HL-60 (cell line): Measurements from ENCODE around the gene LRBA.

Experiments
- DNase-seq, 2 experiments: peaks; one replicate each; pipeline ENCODE4 v3.0.0-alpha.2; 2010 to 2020; ENCODE audit warnings: low read depth in 1 of 2, low spot score in 1 of 2
- H3K27ac ChIP-seq: fragments of 250-450 bp; sonication (Bioruptor Pico); replicated peaks from 2 replicates; pipeline ENCODE4 v1.5.1; 2020; ENCODE audit warnings: mild to moderate bottlenecking, moderate library complexity
- H3K27me3 ChIP-seq: fragments of 250-450 bp; sonication (Bioruptor Pico); 2 replicates; pipeline ENCODE4 v1.5.1; 2021; ENCODE audit warnings: mild to moderate bottlenecking, moderate library complexity; ENCODE audit not compliant: insufficient read depth, poor library complexity, severe bottlenecking
- H3K4me3 ChIP-seq: replicated peaks from 2 replicates; pipeline ENCODE4 v1.5.1; 2011; ENCODE audit warnings: mild to moderate bottlenecking, control low read depth, low read length; ENCODE audit not compliant: insufficient read depth
- GABPA ChIP-seq: IDR thresholded peaks from 2 replicates; pipeline ENCODE4 v1.6.1; 2012; ENCODE audit warnings: low read depth
- POLR2AphosphoS5 ChIP-seq: IDR thresholded peaks from 2 replicates; pipeline ENCODE4 v1.6.1; 2012; ENCODE audit warnings: low read depth
- SPI1 ChIP-seq: IDR thresholded peaks from 2 replicates; pipeline ENCODE4 v1.6.1; 2012; ENCODE audit warnings: low read depth, mild to moderate bottlenecking, borderline replicate concordance
- TF ChIP-seq, protein P1 (sequence below): IDR thresholded peaks from one replicate; pipeline ENCODE4 v1.5.1; 2011; ENCODE audit warnings: low read length, control low read depth, inconsistent platforms; ENCODE audit not compliant: insufficient read depth
- TF ChIP-seq, protein P2 (sequence below): IDR thresholded peaks from 2 replicates; pipeline ENCODE4 v1.6.1; 2012; ENCODE audit warnings: low read depth; ENCODE audit not compliant: insufficient replicate concordance

LRBA gene

DNA sequence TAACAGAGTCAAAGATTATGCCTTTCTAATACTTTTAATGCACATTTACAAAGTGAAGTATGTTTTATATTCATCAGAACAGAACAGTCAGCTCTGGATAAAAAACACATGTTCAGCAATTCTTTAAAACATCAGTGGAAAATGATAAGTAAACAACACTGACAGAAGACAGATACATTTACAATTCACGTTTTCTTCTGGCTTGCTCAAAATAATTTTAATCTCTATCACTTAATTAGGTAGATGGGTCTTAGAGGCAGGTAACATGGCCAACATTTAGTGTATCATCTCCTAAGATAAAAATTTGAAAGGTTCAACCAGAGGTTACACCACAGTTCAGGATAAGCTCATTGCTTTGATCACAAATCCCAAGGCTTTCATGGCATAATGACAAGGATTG is 589.9 kb downstream of the LRBA start:
- Histone ChIP-seq H3K27ac (no peak overlapping the region), H3K4me3 (no peak overlapping the region), H3K27me3 (no peaks in the 10 kb centered on the region)
- DNase-seq = no peak
- TF ChIP-seq, protein P1, sequence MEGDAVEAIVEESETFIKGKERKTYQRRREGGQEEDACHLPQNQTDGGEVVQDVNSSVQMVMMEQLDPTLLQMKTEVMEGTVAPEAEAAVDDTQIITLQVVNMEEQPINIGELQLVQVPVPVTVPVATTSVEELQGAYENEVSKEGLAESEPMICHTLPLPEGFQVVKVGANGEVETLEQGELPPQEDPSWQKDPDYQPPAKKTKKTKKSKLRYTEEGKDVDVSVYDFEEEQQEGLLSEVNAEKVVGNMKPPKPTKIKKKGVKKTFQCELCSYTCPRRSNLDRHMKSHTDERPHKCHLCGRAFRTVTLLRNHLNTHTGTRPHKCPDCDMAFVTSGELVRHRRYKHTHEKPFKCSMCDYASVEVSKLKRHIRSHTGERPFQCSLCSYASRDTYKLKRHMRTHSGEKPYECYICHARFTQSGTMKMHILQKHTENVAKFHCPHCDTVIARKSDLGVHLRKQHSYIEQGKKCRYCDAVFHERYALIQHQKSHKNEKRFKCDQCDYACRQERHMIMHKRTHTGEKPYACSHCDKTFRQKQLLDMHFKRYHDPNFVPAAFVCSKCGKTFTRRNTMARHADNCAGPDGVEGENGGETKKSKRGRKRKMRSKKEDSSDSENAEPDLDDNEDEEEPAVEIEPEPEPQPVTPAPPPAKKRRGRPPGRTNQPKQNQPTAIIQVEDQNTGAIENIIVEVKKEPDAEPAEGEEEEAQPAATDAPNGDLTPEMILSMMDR = no peak
- TF ChIP-seq GABPA = no peak
- TF ChIP-seq, protein P2, sequence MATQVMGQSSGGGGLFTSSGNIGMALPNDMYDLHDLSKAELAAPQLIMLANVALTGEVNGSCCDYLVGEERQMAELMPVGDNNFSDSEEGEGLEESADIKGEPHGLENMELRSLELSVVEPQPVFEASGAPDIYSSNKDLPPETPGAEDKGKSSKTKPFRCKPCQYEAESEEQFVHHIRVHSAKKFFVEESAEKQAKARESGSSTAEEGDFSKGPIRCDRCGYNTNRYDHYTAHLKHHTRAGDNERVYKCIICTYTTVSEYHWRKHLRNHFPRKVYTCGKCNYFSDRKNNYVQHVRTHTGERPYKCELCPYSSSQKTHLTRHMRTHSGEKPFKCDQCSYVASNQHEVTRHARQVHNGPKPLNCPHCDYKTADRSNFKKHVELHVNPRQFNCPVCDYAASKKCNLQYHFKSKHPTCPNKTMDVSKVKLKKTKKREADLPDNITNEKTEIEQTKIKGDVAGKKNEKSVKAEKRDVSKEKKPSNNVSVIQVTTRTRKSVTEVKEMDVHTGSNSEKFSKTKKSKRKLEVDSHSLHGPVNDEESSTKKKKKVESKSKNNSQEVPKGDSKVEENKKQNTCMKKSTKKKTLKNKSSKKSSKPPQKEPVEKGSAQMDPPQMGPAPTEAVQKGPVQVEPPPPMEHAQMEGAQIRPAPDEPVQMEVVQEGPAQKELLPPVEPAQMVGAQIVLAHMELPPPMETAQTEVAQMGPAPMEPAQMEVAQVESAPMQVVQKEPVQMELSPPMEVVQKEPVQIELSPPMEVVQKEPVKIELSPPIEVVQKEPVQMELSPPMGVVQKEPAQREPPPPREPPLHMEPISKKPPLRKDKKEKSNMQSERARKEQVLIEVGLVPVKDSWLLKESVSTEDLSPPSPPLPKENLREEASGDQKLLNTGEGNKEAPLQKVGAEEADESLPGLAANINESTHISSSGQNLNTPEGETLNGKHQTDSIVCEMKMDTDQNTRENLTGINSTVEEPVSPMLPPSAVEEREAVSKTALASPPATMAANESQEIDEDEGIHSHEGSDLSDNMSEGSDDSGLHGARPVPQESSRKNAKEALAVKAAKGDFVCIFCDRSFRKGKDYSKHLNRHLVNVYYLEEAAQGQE = no peak
- TF ChIP-seq SPI1 = no peak
- no peak for TF ChIP-seq POLR2AphosphoS5

DNA sequence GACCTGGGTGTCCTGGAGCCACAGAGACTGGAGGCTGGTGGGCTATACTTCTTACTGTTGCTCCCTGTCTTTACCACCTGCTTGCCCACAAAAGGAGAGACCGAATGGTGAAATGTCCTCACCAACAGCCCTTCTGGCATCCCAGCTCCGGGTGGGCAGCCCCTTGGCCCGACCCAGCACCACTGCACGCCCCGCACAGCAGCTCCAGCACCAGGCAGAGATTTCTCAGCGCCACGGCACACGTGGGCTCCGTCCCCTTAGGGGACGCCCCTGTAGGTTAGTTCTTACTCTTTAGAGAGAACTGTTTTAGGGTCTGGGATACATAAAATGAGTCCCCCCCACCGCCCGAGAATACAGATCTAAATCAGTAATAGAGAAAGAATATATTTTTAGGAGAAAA is 591.6 kb downstream of the LRBA start:
- no peak overlapping the region for H3K27ac ChIP-seq
- no peaks in the 10 kb centered on the region for H3K27me3 ChIP-seq
- TF ChIP-seq GABPA (no peak), POLR2AphosphoS5 (no peak)
- DNase-seq = no peak
- H3K4me3 ChIP-seq = no peak overlapping the region

DNA sequence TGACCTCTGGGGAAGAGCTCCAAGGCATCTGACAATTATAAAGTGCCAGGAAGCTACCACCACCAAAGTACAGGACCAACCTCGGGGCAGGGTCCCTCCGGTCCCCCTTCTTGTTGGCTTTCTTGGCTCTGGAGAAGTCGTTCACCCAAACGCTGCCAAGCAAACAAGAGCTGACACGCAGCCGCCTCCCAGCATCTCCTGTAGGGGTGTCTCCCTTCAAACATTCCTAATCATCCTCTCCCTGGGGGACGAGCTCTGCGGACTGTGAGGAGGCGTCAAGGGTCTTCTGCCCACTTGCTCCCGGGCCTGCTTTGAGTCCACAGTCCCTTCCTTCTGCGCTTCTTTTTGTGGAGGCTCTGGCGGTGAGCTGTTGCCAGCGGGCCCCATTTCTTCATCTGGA is 592.0 kb downstream of the LRBA start:
- H3K4me3 ChIP-seq = no peak overlapping the region
- no peak for DNase-seq
- H3K27ac ChIP-seq = no peak overlapping the region
- no peaks in the 10 kb centered on the region for H3K27me3 ChIP-seq
- TF ChIP-seq, protein P2 = no peak
- TF ChIP-seq SPI1 (no peak), POLR2AphosphoS5 (no peak), GABPA (no peak)
- TF ChIP-seq, protein P1 = no peak

DNA sequence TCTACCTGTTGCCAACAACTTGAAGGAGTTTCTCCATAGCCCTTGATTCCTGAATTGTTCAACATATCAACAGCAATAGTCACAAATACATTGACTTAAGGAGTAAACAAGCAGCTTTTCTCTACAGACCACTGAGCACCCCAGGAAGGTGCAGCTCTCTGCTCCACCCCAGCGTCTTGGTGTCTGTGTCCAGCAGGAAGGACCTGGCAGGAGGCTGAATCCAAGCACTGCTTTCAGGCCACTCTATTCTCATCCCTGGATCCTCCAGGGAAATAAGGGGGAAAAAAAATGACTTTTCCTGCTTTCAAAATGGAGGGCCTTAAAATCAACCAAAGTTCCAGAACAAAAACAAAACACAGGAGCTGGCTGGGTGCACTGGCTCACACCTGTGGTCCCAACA is 593.5 kb downstream of the LRBA start:
- no peak for TF ChIP-seq SPI1
- no peaks in the 10 kb centered on the region for H3K27me3 ChIP-seq
- no peak overlapping the region for H3K27ac ChIP-seq
- no peak overlapping the region for H3K4me3 ChIP-seq
- no peak for DNase-seq

DNA sequence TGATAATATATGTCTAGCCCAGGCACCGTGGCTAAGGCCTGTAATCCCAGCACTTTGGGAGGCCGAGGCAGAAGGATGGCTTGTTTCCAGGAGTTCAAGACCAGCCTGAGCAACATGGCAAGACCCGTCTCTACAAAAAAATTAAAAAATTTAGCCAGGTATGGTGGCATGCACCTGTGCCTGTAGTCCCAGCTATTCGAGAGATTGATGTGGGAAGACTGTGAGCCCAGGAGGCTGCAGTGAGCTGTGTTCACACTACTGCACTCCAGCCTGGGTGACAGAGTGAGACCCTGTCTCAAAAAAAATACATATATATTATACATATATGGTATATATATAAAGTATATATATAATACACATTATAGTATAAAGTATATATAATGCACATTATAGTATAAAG is 595.1 kb downstream of the LRBA start:
- TF ChIP-seq POLR2AphosphoS5 (no peak), GABPA (no peak), SPI1 (no peak)
- TF ChIP-seq, protein P1 = no peak
- TF ChIP-seq, protein P2 = no peak
- H3K27me3 ChIP-seq = no peaks in the 10 kb centered on the region
- DNase-seq = no peak
- no peak overlapping the region for H3K27ac ChIP-seq
- no peak overlapping the region for H3K4me3 ChIP-seq
